Measurements from ENCODE around the gene CAPZA1.

The CAPZA1 gene

DNA sequence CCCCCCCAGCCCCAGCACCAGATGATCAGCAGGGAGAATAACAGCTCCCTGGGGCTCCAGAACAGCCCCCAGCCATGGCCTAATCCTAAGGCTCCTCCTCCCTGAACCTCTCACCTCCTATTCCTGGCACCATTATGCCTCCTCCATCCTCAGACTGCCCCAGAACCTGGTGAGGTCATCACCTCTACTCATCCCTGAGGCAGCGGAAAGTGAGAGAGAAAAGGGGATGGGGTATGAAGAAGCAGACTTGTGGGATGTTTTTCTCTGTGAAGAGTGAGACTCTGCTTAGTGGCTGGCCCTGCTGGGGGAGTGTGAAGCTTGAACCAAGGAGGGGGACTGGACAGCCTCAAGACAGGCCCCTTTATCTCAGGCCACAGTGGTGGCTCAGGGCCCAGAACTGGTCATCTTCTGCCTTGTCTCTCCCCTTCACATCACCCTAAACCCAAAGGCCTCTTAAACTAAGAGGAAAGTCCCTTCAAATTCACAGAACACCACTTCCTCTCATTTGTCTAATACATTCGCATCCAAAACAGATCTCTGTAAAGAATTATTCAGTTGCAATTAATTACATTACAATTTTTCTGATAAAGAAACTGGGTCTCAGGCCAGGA lies 97.7 kb downstream of the CAPZA1 start:
- DNase-seq, result no peak

DNA sequence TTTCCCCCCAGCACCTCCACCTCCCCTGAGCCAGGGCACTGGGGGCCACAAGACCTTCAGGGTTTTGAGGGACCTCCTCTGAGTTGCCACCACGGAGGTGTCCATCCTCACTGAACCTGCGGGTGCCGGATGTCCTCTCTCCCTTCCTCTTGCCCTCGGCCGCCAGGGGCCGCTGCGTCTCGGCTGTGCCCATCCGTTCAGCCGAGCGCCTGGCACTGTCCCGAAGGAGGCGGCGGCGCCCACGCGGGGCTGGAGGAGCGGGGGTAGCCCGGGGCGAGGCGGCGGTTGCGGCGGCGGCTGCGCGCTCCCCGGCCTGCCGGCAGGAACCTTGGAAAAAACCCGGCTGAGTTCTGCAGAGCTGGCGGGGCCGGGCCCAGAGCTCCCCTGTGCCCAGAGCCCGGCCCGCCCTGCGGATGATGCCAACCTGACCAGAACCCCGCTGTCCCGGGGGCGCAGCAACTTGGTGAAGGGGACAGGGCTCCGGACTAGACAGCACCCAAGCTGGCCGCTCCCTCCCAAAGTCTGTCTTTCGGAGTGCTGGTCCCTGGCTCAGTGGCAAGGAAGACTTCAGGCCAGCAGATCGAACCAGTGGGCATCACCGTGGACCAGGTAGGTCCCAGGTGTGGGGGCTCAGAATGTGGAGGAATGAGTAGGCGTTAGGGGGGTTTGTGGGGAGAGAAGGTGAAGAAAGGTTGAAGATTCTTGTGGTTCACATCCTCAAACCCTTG lies 99.2 kb downstream of the CAPZA1 start:
- peak; percentile 73 for DNase-seq

DNA sequence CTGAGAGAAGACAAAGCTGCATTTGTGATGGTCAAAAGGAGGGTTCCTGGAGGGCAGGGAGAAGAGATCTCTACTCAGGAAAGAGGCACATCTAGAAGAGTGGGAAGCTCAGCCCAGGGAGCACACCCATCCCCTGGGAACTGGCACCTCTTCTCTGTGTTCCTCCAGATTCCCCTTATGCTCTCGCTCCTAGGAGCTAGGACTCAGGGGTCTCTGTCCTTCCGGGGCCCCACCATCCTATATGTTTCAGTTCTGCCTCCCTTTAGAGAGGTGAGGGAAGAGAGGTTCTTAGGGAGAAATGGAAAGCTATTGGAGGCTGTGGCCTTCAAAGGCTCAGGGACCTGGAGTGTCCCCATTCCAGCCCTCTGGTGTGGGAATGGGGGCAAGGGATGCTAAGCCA lies 100.1 kb downstream of the CAPZA1 start:
- no peak for DNase-seq

DNA sequence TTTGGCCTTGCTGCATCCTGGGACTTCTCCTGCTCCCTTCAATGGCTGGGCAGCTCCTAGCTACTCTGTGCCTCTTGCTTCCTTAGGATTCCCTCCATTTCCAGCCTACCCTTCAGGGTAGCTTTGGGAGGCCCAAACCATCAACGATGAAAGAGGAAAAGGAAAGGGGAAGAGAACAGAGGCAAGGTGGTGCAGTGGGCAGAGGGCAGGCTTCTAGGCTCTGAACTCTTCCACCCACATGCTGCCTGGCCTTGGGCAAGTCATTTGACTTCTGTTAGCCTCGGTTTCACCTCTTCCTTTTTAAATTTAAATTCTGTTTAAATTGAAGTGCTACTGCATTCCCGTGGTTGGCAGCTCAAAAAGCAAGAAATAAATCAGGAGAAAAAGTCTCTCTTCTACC lies 101.2 kb downstream of the CAPZA1 start:
- DNase-seq, result no peak

Data from activated CD4-positive, alpha-beta T cell treated with anti-CD3 and anti-CD28 coated beads, Interleukin-2, amount 50 U/mL, for 16 hours (primary cell).